D721Med (cell line): ENCODE results near the gene AGAP1.

Experiments
- DNase-seq: peaks from one replicate; pipeline ENCODE4 v3.0.0; 2011; ENCODE audit warnings: low spot score; ENCODE audit not compliant: insufficient read length
- FAIRE-seq: peaks from 2 replicates; lab custom pipeline; 2011; peaks lifted over from hg19 to GRCh38; lab: Jason Lieb, UNC
- TF ChIP-seq, protein P1 (sequence below): IDR thresholded peaks from 2 replicates; pipeline ENCODE4 v1.5.1; 2012; ENCODE audit warnings: mild to moderate bottlenecking, control low read depth; ENCODE audit not compliant: insufficient read depth; ENCODE audit errors: missing control alignments

The AGAP1 gene

DNA sequence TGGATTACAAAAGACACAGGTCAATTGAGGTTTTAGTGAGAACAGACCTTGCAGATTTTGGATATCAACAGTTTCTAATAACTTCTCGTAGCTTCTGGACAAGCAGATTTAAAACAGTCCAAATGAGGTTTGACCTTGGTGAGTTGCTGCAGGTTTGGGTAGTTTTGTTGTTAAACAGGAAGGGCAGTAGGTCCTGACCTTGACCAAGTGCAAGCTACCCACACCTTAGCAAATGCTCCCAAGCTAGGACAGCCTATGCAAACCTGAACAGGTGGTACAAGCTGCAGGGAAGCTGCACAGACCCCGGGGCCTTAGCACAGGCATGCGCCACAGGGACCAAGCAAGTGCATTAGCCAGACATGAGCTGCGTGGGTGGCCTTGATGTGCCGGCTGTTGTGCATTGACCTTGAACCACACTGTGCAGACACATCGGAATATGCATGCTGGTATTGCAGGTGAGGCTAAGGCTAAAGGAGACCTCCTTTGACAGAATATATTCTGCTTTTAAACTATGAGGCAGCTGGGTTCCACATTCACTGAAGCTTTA is 40.2 kb upstream of the AGAP1 start:
- FAIRE-seq, result no peak
- no peak for DNase-seq
- TF ChIP-seq, protein P1, sequence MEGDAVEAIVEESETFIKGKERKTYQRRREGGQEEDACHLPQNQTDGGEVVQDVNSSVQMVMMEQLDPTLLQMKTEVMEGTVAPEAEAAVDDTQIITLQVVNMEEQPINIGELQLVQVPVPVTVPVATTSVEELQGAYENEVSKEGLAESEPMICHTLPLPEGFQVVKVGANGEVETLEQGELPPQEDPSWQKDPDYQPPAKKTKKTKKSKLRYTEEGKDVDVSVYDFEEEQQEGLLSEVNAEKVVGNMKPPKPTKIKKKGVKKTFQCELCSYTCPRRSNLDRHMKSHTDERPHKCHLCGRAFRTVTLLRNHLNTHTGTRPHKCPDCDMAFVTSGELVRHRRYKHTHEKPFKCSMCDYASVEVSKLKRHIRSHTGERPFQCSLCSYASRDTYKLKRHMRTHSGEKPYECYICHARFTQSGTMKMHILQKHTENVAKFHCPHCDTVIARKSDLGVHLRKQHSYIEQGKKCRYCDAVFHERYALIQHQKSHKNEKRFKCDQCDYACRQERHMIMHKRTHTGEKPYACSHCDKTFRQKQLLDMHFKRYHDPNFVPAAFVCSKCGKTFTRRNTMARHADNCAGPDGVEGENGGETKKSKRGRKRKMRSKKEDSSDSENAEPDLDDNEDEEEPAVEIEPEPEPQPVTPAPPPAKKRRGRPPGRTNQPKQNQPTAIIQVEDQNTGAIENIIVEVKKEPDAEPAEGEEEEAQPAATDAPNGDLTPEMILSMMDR, result no peak

DNA sequence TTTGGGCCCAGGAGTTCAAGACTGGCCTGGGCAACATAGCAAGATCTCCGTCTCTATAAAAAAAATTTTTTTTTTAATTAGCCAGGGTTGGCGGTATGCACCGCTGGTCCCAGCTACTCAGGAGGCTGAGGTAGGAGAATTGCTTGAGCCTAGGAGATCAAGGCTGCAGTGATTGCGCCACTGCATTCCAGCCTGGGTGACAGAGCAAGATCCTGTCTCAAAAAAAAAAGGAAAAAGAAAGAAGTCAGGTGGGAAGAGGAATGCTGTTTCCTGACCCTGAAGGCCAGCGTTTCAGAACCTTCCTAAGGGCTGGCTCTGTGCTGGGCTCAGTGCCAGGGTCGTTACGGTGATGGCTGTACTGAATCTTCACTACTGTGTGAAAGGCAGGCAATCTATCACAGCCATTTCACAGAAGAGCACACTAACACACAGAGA is 35.0 kb upstream of the AGAP1 start:
- FAIRE-seq, result no peak
- TF ChIP-seq, protein P1, result no peak
- no peak for DNase-seq

DNA sequence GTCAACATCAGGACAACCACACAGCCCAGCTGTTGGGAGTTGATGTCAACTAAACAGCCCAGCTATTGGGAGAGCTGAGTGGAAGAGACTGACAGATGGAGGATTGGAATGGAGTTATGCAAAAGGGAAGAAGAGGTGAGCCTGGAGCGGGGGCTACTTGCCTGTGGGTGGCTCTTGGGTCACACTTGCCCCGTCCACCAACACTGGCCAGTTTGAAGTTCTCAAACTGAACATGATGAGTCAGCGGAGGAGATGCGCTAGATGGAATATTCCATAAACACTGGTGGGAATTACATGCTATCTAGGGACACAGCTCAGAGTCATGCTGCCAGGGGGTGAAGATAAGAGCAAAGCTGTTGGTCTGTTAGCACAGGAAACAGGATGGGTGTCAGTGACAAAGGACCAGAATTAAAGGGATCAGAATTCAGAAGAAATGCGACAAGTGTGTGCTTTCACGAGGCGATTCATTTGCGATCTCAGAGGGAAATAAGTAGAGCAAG is 33.2 kb upstream of the AGAP1 start:
- TF ChIP-seq, protein P1, result no peak
- FAIRE-seq (no peak), DNase-seq (no peak)

DNA sequence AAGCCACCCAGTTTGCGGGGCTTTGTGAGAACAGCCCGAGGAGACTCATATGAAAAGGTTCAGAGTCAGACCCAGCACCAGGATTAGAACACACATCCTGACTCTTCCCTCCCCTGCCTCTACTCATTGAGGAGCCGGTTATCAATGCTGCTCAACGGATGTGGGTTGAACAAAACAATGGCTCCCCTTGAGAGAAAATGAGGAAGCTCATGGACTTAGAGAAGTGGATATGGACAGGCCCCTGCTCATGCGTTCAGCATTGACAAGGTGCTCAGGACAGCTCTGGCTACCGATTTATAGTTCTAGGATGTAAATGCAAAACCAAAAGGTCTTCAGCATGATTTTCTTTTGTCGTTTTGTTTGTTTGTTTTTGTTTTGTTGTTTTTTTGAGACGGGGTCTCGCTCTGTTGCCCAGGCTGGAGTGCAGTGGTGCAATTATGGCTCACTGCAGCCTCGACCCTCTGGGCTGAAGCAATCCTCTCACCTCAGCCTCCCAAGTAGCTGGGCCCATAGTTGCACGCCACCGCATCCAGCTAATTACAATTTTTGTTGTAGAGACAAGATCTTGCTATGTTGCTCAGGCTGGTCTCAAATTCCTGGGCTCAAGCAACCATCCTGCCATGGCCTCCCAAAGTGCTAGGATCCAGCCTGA is 32.0 kb upstream of the AGAP1 start:
- TF ChIP-seq, protein P1, result no peak
- DNase-seq, result no peak
- no peak for FAIRE-seq

DNA sequence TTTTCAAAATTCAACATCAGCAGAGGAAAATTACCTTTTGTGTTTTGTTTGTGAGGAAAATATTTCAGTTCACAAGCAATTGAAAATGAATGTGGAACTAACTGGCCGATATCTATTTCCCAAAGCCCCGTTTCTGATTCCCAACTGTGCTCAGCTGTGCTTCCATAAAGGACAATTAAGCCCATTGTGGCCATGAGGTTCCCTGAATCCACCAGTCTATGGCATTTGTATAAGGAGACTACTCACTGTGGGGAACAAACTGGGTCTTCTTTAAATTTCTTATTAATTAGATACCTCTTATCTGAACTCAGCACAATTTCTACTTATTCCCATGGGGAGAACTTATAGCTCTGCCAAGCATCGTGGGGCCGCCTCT is 31.4 kb upstream of the AGAP1 start:
- TF ChIP-seq, protein P1, result no peak
- DNase-seq, result no peak
- no peak for FAIRE-seq

DNA sequence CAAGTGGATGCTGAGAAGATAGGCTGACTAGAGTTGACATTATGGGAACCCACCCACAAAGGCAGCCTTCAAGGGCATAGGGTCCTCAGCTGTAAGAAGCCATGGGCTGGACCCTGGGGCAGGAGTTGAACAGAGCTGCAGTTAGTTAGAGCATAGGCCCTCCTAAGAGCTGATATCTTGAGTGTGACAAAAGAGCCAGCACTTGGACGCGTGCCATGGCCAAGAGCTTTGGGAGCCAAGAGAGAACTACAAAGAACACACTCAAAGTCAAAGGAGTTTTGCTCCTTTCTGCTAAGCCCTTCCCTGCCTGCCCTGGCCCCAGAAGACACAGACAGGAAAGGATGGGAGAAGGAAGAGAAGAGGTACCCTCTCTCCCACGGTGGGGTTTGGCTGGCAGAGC is 29.9 kb upstream of the AGAP1 start:
- FAIRE-seq, result no peak
- TF ChIP-seq, protein P1, result no peak
- no peak for DNase-seq

DNA sequence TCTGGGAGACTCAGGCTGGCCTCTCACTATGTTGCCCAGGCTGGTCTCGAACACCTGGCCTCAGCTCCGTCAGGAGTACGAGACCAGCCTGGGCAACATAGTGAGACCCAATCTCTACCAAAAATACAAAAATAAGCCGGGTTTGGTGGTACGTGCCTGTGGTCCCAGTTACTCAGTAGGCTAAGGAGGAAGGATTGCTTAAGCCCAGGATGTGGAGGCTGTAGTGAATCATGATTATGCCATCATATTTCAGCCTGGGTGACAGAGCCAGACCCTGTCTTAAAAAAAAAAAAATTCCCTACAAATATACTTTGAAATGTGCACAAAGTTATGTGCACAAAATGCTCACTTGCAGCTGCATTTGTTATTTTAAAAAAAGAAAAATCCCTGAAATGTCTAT is 26.3 kb upstream of the AGAP1 start:
- no peak for DNase-seq
- FAIRE-seq, result no peak
- TF ChIP-seq, protein P1, result no peak
